Urinary bladder (tissue), 4 donors: ENCODE data around the gene GPRIN3. TPM values are rescaled to one million over a fixed set of nuclear protein-coding genes. Genes with fewer than 3 reads are reported as not detected.

Experiments used
- DNase-seq: peaks from one replicate; pipeline ENCODE4 v3.0.0-alpha.2; 2015; ENCODE audit errors: extremely low spot score
- H3K27ac ChIP-seq: one replicate; pipeline ENCODE4 v1.5.1; 2013; ENCODE audit warnings: low read depth, mild to moderate bottlenecking, moderate library complexity
- H3K36me3 ChIP-seq: one replicate; pipeline ENCODE4 v1.6.1; 2013; ENCODE audit warnings: mild to moderate bottlenecking, moderate library complexity; ENCODE audit not compliant: insufficient read depth
- H3K4me1 ChIP-seq: one replicate; pipeline ENCODE4 v1.6.1; 2013; ENCODE audit warnings: mild to moderate bottlenecking, moderate library complexity; ENCODE audit not compliant: insufficient read depth
- H3K4me3 ChIP-seq: one replicate; pipeline ENCODE4 v1.5.1; 2013; ENCODE audit warnings: low read depth, low read length
- WGBS: extraction: QIAGEN DNeasy Blood & Tissue Kit; methylation state at CpG from one replicate; pipeline ENCODE4 v1.1.7; 2013; 5-methylcytosine and 5-hydroxymethylcytosine counted together
- polyA plus RNA-seq: library from polyadenylated mRNA; stranded (reverse); fragments of 200-250 nt; gene quantifications from one replicate; pipeline ENCODE4 v1.2.3, GENCODE V29; 2013
- total RNA-seq: library from RNA; depleted of rRNA; stranded (reverse); fragments of >200 nt; gene quantifications from one replicate; pipeline ENCODE4 v1.2.3, GENCODE V29; 2014
- donor health status: healthy with polysubstance abuse.
- donor health status: healthy.

GPRIN3 gene
- total RNA-seq (7.2 TPM), polyA plus RNA-seq (0.66 TPM)

DNA sequence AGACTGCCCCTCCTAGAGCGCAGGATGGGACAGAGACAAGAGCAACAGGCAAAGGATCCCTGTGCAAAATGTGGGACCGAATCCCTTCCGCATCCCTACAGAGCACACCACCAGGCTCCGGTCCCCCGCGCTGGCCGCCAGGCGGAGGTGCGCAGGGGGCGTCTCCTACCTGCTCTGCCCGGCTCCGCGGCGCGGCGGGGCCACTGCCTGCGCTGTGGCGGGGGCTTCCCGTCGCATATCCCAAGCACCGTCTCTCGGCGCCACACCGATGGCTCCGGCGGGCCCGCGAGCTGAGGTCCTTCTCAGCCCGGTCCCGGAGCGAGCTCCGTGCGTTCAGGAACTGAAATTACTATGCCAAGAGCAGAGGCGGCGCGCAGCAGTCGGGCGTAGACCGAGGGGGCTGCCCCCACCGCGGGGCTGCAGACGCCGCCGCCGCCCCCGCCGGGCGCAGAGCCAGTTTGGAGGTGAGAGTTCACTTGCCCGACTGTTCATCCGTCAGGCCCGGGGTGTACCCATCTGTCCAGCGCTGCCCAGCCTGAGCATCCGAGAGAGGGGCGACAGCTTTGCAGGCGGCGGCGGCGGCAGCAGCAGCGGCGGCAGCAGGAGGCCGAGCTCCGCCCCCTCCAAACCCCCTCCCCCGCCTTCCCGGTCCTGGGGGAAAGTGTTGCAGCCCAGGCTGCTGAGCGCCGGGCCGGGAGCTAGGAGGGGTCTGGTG, at the start of gene GPRIN3:
TSS of gene GPRIN3 (minus strand) at position 355 of the 715 bp plus-strand sequence. CDS start 57,690 bp downstream, outside the sequence.
- Histone ChIP-seq H3K4me1 (no peaks in the 10 kb centered on the region), H3K36me3 (no peaks in the 10 kb centered on the region), H3K4me3 (peak within 1 kb of the TSS; percentile 69), H3K27ac (no peak within 1 kb of the TSS)
- no peak for DNase-seq
- WGBS: under 1% methylated on average over 67 of the region's 67 CpGs

DNA sequence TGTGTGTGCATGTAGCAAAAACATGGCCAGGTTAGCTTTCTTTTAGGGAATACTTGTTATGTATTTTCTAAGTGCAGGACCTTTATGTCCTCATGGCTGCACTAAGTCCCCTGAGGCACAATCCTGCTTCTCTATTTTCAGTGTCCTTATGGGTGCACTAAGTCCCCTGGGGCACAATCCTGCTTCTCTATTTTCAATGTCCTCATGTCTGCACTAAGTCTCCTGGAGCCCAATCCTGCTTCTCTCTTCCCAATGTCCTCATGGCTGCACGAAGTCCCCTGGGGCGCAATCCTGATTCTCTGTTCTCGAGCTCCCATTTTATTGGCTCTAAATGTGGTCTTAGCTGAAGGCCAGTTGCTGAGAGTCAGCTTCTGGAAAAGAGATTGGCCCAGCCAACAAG, 49.7 kb upstream of the GPRIN3 start:
- H3K36me3 ChIP-seq: no peaks in the 10 kb centered on the region
- no peak overlapping the region for H3K4me3 ChIP-seq
- H3K27ac ChIP-seq: no peak overlapping the region
- 85% methylated on average over 3 of the region's 3 CpGs for WGBS
- no peaks in the 10 kb centered on the region for H3K4me1 ChIP-seq
- DNase-seq: no peak

DNA sequence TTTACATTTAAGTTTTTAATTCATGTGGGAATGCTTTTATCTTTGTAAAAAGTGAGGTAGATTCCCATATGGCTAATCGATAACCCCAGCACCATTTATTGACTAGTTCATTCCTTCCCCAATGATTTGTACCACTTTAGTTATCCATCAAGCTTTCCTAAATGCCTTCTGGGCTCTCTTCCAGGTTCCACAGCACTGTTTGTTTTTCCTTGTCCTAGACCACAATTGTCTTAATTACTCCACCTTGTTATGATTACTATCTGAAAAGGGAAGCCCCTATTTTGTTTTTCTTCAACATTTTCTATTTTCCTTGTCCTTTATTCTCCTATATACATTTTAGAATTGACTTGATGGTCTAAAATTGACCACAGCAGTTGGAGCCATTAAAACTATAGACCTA, 48.5 kb upstream of the GPRIN3 start:
- Histone ChIP-seq H3K36me3 (no peaks in the 10 kb centered on the region), H3K4me1 (no peaks in the 10 kb centered on the region), H3K27ac (no peak overlapping the region), H3K4me3 (no peak overlapping the region)
- WGBS: 82% methylated on average over 1 of the region's 1 CpG
- DNase-seq: no peak

DNA sequence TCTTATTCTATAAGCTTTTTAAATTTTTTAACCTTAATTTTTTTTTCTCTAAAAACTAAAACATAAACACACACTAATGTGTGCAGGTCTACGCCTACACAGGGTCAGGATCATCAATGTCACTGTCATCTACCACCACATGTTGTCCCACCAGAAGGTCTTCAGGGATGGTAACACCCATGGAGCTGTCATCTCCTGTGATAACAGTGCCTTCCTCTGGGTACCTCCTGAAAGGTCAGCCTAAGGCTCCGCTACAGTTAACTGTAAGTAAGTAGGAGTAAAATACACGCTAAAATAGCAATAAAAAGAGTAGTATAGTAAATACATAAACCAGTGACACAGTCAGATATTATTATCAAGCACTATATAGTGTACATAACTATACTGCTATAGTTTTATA, 45.9 kb upstream of the GPRIN3 start:
- no peaks in the 10 kb centered on the region for H3K36me3 ChIP-seq
- H3K4me3 ChIP-seq: no peak overlapping the region
- no peaks in the 10 kb centered on the region for H3K4me1 ChIP-seq
- H3K27ac ChIP-seq: no peak overlapping the region
- WGBS: 87% methylated on average over 3 of the region's 3 CpGs
- no peak for DNase-seq

DNA sequence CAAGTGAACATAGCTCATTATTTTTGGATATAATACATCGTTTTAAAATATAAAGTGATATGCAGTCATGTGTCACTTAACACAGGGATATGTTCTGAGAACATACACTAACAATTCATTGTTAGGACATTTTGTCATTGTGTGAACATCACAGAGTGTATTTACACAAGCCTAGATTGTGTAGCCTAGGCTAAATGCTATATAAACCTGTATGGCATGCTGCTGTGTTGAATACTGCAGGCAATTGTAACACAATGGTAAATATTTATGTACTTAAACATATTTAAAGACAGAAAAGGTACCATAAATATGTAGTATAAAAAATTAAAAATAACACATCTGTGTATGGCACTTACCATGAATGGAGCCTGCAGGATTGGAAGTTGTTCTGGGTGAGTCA, 44.9 kb upstream of the GPRIN3 start:
- DNase-seq: no peak
- Histone ChIP-seq H3K36me3 (no peaks in the 10 kb centered on the region), H3K4me1 (no peaks in the 10 kb centered on the region), H3K4me3 (no peak overlapping the region), H3K27ac (no peak overlapping the region)
- 79% methylated on average over 1 of the region's 1 CpG for WGBS

DNA sequence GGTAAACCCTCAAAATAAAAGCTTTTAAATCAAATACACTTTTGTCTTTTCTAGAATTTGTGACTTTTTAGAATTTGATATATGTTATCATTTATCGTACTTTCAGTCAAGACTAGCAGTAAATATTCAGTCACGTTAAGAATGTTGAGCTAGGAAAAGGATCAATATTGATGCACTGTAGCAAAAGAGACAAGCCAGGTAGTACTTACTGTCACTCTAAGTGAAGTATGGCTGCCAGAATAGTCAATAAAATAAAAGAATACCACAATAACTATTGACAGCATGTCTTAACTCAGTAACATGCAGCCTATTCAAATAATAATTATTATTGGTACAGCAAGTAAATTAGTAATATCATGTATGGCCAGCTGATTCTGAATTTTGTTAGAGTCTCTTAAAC, 43.6 kb upstream of the GPRIN3 start:
- no peak for DNase-seq
- WGBS: 74% methylated on average over 2 of the region's 2 CpGs
- Histone ChIP-seq H3K36me3 (no peaks in the 10 kb centered on the region), H3K4me1 (no peaks in the 10 kb centered on the region), H3K4me3 (no peak overlapping the region), H3K27ac (no peak overlapping the region)

DNA sequence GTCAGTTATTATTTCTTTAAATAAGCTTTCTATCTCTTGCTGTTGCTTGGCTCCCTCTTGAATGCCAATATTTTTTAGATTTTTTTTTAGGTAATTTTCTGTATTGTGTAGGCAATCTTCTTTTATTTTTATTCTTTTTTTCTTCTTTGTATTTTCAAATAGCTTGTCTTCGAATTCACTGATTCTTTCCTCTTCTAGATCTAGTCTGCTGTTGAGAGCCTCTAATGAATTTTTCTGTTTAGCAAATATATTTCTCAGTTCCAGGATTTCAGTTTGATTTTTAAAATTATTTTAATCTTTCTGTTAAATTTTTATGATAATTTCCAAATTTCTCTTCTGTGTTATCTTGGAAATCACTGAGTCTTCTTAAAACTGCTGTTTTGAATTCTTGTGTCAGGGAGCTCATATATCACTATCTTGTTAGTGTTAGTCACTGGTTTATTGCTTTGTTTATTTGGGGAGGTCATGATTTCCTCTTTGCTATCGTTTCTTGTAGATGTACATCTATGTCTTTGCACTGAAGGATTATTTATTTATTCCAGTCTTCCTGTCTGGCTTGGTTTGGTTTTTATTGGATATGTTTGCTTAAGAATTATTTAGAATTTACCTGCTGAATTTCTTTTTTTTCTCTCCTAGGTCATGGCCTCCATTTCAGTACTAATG, 39.9 kb upstream of the GPRIN3 start:
- Histone ChIP-seq H3K4me3 (no peak overlapping the region), H3K4me1 (no peaks in the 10 kb centered on the region), H3K27ac (no peak overlapping the region), H3K36me3 (no peaks in the 10 kb centered on the region)
- DNase-seq: no peak
- 68% methylated on average over 2 of the region's 2 CpGs for WGBS

DNA sequence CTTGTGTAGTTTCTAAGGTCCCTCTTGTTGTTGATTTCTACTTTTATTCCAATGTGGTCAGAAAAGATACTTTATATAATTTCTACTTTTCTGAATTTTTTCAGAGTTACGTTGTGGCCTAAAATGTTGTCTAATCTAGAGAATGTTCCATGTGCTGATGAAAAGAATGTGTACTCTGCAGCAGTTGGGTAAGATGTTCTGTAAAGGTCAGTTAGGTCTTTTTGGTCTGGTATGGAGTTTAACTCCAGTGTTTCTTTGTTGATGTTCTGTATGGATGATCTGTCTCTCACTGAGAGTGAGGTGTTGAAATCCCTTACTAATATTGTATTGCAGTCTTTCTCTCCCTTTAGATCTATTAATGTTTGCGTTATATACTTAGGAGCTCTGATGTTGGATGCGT, 37.0 kb upstream of the GPRIN3 start:
- DNase-seq: no peak
- Histone ChIP-seq H3K27ac (no peak overlapping the region), H3K4me3 (no peak overlapping the region), H3K4me1 (no peaks in the 10 kb centered on the region), H3K36me3 (no peaks in the 10 kb centered on the region)
- 89% methylated on average over 3 of the region's 3 CpGs for WGBS

DNA sequence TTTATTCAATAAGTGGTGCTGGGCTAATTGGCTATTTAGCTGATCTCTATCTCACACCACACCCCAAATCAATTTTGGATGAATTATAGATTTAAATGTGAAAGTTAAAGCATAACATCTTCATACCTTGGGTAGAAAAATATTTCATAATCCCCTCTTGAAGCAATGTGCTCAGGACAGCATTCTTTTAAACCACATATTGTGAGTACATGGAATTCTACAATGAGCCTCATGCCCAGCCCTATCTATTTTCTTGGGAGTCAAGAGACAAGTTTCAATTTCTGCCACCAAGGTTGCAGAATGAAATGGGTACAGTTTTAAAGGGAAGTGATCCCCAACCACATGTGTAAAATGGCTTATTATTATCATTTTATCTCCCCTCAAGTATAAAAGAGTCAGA, 30.6 kb upstream of the GPRIN3 start:
- H3K36me3 ChIP-seq: no peaks in the 10 kb centered on the region
- no peak for DNase-seq
- H3K4me3 ChIP-seq: no peak overlapping the region
- H3K4me1 ChIP-seq: no peaks in the 10 kb centered on the region
- no peak overlapping the region for H3K27ac ChIP-seq

DNA sequence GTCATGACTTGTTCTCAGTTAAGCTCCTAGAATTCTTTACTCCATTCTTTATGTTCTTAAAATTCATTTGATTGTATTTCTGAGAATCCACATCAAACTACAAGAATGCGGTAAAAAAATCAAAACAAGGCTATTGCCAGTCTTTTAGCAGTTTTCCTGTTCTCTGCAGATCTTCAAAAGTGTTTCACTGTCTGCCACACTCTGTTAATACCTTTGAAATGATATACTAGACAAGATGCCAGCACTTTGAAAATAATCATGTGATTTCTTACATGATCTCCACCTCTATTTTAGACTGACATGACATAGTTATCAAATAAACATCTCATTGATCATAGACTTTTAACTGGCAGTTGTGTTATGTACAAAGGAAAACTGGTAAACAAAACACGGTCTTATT, 30.1 kb upstream of the GPRIN3 start:
- WGBS: 61% methylated on average over 2 of the region's 2 CpGs
- no peak for DNase-seq
- Histone ChIP-seq H3K36me3 (no peaks in the 10 kb centered on the region), H3K4me1 (no peaks in the 10 kb centered on the region), H3K27ac (no peak overlapping the region), H3K4me3 (no peak overlapping the region)

DNA sequence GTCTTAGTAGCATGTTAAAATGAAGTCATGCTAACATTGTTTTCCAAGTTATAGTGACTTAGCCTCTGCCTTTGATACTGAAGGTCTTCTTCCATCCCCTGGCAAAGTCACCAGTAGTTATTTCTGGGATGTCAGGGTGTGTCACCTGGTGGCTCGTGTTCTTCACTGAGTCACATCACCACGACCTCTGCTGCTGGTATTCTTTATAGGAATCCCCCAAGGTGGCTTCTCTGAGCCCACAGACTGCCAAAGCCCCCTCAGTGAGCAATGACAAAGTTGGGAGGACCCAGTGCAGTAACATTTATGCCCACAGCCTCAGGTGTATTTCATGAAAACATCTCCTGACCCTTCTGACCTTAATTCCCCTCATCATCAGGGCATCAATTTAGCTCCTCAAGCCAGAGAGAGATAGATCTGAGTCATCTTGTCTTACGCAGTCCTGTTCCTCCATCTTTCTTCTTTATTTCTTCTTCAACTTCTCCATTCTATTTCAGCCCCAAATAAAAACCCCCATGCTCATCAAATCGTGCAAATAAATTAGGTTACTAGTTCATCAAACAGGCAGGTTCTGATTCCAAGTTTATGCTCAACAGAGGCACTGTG, 29.3 kb upstream of the GPRIN3 start:
- no peak overlapping the region for H3K4me3 ChIP-seq
- 56% methylated on average over 4 of the region's 4 CpGs for WGBS
- H3K27ac ChIP-seq: no peak overlapping the region
- no peak for DNase-seq
- no peaks in the 10 kb centered on the region for H3K36me3 ChIP-seq
- no peaks in the 10 kb centered on the region for H3K4me1 ChIP-seq

DNA sequence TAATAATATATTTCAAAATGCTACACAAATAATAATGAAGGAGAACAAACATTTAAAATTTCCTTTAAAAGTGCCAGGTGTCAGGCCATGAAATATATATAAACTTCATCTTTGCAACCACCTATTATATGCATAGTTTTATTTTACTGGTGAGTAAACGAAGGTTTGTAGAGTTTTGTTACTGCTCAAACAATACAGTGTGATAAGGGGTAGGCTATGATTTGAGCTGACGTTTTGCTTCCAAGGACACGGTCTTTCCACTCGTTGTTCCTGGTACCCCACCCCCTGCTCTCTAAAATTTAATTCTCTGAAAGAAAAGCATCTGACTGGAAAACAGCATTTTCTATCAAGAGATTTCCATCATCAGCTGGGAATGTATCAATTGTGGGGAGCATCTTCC, 27.2 kb upstream of the GPRIN3 start:
- Histone ChIP-seq H3K4me3 (no peak overlapping the region), H3K4me1 (no peaks in the 10 kb centered on the region), H3K27ac (no peak overlapping the region), H3K36me3 (no peaks in the 10 kb centered on the region)
- no peak for DNase-seq
- whole genome bisulfite sequencing: 58% methylated on average over 4 of the region's 4 CpGs

DNA sequence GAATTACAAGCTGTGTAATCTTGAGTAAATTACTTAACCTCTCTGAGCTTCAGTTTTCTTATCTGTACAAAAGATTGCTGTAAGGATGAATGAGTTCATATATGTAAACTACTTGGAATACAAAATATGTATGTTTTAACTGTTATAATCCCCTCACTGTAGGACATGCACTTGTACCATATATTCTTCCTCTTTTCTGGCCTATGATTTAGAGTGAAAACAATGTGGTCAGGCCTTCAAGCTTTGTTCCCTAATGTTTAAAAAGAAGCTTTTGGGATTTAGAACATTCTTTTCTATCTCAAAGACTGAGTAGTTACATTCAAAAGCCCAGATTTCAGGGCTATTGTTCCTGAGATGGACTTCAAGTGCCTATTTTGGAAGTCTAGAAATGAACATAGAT, 26.7 kb upstream of the GPRIN3 start:
- no peaks in the 10 kb centered on the region for H3K4me1 ChIP-seq
- H3K36me3 ChIP-seq: no peaks in the 10 kb centered on the region
- DNase-seq: no peak
- H3K4me3 ChIP-seq: no peak overlapping the region
- H3K27ac ChIP-seq: no peak overlapping the region
